GM20431 (cell line): ENCODE data around the gene SERHL2.

Experiments
- in situ Hi-C: fragments of 300-500 bp; cut with MseI, MboI; formaldehyde crosslinking; loops from one replicate; pipeline ENCODE4 v1.15.0; 2020; ENCODE audit warnings: low sequenced_read_pairs; ENCODE audit not compliant: unreplicated experiment

The SERHL2 gene

DNA sequence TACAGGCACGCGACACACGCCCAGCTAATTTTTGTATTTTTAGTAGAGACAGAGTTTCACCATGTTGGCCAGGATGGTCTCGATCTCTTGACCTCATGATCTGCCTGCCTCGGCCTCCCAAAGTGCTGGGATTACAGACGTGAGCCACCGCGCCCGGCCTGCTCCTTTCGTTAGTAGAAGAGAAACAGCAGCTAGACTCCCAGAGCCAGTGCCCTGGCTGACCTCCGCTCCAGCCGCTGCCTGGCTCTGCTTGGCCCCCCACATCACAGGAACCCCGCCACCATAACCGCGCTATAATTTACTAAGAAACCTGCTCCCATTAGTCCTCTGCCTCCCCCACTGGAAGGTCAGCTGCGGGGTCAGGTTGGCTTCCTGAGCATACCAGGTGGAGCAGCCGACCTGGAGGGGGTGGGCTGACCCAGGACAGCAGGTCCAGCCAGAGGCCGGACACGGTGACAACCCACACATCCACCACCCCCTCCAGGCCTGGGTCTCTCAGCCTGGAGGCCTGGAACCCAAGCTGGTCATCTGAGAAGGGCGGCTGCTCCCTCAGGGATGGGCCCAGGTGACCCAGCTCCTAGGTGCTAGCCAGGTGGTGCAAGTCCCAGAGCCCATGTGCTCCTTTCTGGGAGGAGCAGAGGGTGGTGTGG is 68.4 kb downstream of the SERHL2 start:
- in situ Hi-C loops = no loop called here

GRCh38 chr22:42623301-42623751 is 69.6 kb downstream of the SERHL2 start:
- in situ Hi-C loops = no loop called here
